NCI-H1436 treated with DMSO at 0.1 percent for 48 hours (cell line): ENCODE data around the gene LRRTM3.
A peak's percentile ranks its signal among the peaks of the same experiment; 100 is the strongest.

Source experiments
- DNase-seq: peaks from one replicate; lab custom pipeline; 2025; lab: John Stamatoyannopoulos, UW

The LRRTM3 gene

DNA sequence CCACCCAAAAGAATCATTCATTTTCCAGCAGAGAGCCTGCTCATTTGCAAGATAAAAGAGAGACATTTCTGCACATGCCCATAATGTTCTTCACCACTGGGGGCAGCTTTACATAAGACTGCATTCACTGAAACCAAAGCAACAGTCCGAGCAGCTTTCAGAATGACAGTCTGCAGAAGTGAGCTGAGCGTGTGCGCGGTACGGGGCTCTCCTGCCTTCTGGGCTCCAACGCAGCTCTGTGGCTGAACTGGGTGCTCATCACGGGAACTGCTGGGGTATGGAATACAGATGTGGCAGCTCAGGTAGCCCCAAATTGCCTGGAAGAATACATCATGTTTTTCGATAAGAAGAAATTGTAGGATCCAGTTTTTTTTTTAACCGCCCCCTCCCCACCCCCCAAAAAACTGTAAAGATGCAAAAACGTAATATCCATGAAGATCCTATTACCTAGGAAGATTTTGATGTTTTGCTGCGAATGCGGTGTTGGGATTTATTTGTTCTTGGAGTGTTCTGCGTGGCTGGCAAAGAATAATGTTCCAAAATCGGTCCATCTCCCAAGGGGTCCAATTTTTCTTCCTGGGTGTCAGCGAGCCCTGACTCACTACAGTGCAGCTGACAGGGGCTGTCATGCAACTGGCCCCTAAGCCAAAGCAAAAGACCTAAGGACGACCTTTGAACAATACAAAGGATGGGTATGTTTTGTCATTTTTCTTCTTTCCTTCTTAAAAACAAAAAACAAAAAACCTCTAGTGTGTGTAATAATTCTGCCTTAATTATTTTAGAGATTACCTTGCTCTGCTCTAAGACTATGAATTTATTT is at the start of gene LRRTM3:
Gene LRRTM3 (plus strand): TSS at position 141 of the 820 bp plus-strand sequence.
- peak; percentile 11 for DNase-seq

GRCh38 chr10:66877361-66877760 is 48.5 kb upstream of the LRRTM3 start:
- DNase-seq, result no peak

GRCh38 chr10:66880292-66880691 is 45.5 kb upstream of the LRRTM3 start:
- DNase-seq, result no peak

DNA sequence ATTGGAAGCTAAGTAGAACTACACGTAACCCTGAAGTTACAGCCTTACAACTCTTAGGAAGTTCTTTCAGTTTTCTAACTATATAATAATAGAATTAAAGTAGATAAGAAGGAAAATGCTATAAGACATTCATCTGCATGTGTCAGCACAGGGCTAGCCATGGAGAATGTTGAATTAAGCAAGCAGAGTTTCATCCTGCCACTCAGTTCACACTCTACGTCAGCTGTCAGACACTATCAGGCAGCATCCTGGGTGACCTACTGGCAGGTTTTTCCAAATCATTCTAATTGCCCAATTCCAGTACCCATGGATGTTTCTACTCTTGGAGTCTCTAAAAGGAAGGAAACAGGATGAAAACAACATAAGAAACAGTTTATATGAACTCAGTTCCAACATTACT is 45.0 kb upstream of the LRRTM3 start:
- no peak for DNase-seq

DNA sequence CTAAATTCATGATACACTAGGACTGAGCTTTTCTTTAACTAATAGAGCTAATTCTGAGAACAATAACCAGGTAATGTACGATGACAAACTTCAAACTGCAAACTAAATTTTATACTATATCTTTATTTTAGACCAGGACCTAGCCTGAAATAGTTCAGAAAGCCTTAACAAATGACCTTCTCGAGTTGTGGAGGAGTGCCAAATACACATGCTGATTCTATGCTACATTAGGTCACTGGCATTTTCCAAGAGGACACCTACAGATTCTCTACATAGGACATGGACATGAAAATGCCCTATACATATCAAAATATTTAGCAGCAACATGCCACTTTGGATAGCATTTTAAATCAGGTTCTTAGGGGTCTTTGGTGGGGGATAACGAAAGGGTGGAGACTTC is 44.0 kb upstream of the LRRTM3 start:
- no peak for DNase-seq

GRCh38 chr10:66882271-66882670 is 43.6 kb upstream of the LRRTM3 start:
- no peak for DNase-seq

DNA sequence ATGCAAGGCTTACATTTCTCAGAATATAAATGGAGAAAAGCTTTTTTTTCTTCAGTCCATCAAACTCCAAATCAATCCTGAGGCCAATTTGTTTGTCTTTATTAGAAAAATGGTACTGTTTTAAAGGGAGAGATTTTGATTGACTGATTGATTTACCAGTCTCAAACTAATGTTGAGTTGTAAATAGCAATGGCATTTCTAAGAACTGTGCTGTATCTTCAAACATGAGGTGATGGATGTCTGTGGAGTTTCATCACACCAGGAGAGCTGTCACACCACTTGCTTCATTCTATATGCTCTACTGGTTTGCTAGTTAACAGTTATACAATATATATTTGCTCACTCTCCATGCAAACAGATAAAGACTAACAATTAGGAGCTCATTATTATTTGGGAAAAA is 39.0 kb upstream of the LRRTM3 start:
- DNase-seq, result no peak

DNA sequence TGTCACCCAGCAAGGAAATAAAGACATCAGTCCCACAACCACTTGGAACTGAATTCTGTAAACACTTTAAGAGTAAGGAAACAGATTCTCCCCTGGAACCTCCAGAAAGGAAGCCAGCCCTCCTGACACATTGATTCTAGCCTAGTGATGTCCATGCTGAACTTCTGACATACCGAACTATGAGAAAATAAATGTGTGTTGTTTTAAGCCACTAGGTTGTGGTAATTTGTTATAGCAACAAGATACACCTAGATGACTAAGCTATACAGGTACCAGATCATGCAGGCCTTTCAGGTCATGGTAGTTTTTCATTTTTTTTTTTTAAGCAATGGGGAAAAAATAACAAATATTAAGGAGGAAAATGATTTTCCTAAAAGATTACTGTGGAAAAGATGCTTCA is 37.6 kb upstream of the LRRTM3 start:
- DNase-seq, result no peak

DNA sequence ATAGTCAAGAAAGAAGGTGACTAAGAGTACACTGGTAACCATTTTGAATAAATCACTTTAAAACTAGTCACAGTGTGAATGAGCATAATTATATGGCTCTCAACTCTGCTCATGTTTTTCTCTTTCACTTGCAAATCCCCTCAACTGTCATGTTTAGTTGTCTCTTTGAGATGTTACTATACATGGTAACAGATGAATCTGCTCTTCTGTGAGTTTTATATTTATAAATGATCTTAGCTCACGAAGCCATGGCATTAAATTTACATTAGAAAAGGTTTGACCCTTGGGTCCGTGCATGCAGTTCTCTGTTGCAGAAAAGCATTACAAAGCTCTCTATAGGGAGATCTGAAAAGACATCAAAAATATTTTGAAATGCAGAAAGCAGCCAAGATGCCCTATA is 33.0 kb upstream of the LRRTM3 start:
- no peak for DNase-seq

DNA sequence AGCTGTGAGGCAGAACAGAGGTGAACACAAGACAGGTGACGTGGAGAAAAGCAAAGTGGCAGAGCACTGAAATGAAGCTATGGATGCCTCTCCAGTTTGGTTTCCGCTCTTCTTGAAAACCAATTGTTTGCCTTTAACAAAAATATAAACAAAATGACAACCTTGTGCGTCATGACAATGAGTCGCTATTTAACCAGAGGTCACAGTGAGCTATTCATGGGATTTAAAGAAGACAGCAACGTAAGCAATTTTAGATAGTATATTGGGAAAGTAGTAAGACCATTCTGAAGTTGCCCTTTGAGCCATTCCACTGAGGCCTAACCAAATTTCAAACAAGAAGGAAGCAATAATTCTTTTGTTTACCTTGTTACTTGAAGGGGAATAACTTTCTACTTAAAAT is 15.2 kb upstream of the LRRTM3 start:
- no peak for DNase-seq

DNA sequence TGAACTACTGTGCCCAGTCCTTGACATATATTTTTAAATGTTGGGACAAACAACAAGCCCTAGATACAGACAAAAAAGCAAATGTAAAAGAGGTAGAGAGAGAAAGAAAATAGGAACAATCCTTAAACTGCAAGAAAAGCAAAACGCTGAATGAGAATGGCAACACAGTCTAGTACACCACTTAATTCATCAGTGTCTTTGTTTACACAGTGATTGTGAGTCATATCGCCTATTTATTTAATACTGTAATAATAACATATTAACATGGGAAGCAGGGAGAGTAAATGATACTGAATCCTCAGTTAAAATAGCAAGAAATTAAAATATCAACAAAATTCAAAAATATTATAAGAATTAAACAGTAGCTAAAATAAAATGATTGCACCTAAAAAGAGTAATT is 9.8 kb upstream of the LRRTM3 start:
- no peak for DNase-seq

DNA sequence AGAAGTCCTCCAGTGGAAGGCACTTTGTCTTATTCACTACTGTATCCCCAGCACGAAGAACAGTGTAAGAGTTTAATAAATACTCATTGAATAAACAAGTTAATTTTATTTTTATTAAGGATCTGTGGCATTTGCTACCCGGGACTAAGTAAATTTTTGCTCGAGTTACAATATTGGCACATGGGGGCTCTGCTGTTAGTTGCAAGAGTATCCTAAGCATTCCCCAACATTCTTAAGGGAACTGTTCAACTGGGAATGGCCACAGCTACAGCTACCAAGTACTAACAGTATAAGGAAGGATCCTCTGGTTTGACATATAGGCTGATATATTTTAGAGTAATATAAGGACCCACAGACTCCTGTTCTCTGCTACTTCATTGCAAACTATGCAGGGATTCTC is 8.7 kb upstream of the LRRTM3 start:
- no peak for DNase-seq

DNA sequence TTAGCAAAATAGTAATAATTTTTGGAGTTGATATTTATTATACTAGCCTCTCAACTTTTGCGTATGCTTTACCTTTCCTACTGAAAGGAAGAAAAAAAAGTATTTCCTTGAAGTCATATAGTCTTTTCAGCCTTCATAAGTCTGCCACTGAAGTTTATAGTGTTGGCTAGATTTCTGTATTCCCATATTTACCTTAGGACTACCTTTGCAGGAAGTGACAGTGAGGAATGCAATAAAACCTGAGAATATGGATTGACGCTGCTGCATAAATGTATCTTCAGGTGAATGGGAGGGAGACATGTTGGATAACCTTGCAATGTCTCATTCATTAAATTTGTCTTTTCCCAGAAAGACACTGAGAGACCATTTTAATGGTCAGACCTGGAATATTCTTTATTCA is 6.6 kb upstream of the LRRTM3 start:
- DNase-seq, result no peak

DNA sequence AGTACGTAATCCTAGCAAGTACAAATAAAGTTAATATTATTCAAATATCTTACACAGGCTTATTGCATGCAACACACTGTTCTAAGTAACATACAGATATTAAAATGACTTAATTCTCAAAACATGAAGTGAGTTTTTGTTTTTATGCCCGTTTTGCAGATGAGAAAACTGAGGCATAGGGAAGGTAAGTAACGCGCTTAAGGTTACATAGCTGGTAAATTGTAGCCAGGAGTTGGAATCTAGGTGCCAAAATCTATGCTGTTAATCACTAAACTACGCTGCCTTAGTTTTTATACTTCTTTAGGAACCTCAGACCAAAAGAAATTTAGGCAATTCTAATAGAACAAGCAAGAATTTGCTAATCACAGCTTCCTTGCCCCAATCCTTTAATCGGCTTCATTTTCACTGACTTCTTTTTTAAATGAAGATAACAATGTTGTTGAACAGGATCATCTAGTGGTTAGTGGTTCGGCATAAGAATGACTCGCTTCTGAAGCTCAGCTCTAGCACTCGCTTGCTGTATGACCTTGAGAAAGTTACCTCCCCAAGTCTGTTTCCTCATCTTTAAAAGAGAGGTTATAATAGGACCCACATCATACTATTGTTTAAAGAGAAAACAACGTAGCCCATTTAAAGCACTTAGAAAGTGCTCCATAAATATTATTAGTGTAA is 1.0 kb upstream of the LRRTM3 start:
- DNase-seq, result no peak

DNA sequence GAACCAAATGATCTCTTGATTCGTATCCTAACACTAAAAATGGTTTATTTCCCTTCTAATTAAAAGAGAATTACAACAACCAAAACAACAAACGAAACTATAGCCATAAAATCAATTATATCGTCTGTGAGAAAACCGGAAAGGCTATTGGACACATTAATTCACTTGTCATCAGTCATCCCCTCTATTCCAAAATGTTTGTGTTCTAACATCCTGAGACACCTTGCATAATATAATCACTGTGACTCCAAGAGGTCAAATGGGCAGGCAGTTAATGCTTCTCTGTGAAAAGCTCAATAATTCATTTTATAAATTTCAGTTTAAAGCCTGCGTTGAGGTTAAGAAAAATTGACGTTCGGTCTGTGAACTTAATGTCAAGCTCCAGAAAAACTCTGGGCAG is 463 bp upstream of the LRRTM3 start:
- no peak for DNase-seq

GRCh38 chr10:66926841-66927240 is 1.0 kb downstream of the LRRTM3 start:
- no peak for DNase-seq

DNA sequence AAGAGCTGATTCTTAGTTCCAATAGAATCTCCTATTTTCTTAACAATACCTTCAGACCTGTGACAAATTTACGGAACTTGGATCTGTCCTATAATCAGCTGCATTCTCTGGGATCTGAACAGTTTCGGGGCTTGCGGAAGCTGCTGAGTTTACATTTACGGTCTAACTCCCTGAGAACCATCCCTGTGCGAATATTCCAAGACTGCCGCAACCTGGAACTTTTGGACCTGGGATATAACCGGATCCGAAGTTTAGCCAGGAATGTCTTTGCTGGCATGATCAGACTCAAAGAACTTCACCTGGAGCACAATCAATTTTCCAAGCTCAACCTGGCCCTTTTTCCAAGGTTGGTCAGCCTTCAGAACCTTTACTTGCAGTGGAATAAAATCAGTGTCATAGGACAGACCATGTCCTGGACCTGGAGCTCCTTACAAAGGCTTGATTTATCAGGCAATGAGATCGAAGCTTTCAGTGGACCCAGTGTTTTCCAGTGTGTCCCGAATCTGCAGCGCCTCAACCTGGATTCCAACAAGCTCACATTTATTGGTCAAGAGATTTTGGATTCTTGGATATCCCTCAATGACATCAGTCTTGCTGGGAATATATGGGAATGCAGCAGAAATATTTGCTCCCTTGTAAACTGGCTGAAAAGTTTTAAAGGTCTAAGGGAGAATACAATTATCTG is 1.6 kb downstream of the LRRTM3 start:
- DNase-seq, result no peak

GRCh38 chr10:66927971-66928770 is 2.3 kb downstream of the LRRTM3 start:
- no peak for DNase-seq

DNA sequence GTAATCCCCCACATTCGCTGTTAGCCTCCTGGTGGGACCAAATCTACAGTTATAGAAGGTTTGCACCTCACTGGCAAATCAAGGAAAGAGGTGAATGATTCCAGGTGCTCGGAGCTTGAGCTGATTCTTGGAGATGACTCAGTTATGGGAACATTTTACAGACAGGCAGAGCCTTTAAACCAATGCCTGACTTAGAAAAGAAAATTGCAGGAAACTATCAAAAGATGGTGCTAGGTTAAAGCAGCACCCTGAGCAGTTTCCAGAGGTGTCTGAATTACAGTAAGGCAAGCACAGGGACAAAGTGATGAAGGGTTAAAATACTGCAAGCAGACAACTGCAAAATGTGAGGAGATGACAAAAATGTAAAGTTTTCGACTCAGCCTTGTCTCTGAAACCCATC is 2.9 kb downstream of the LRRTM3 start:
- no peak for DNase-seq

GRCh38 chr10:66929375-66929774 is 3.5 kb downstream of the LRRTM3 start:
- no peak for DNase-seq

DNA sequence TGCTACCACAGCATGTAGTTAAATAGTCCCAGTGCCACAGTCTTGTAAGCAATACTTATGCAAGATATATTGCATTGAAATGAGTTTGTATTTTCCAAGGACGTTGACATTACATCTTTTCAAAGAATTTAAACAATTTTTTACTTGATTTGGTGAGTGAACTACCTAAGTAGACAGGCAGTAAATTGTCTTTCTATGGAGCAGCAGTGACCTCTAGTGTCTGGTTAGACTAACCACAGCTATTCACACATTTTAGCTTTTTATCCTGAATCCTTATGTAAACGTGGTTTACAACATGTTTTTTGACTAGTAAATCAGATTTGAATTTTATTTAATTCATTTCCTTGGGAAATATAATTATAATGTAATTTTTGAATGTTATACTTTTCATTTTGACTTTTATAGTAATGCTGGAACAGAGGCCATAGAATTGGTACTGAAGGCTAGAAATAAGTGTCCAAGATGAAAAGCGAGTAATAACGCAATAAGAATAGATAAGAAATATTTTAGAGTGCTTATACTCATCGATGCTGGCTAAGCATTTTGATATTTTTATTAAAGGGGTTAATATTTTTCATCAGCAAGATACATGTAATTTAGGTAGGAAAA is 5.6 kb downstream of the LRRTM3 start:
- no peak for DNase-seq

DNA sequence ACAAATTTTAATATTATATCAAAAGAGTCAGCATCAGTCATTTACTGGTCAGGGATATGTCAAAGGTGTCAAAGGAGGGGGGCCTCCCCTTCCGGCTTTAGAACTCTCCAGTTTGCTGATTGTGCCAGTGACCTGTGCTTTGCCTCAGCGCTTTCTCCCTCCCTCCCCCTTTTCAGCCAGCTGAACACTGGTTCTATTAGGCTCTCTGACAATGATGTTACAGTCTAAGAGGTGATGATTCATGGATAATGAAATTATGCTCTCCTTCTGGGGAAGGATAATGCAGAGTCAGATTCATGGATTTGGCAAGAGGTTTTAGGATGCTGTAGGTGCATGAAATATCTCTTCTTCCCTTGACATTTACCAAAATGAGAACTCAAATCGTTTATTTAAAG is 6.1 kb downstream of the LRRTM3 start:
- DNase-seq, result no peak
